SK-N-SH treated with all-trans-retinoic acid at 6 μM for 48 hours (cell line): ENCODE measurements around the gene FILIP1.

ENCODE experiments used
- ATAC-seq: fragments of 200-7000 bp; cut with Tn5 transposase; 3 replicates; pipeline ENCODE4 v1.9.1; 2020; ENCODE audit warnings: mild to moderate bottlenecking, moderate library complexity
- ARNTL ChIP-seq: fragments of 450-650 bp; formaldehyde crosslinking; IDR thresholded peaks from 2 replicates; pipeline ENCODE4 v1.5.0; 2020; ENCODE audit warnings: low read depth, mild to moderate bottlenecking, moderate library complexity, borderline replicate concordance
- BACH2 ChIP-seq: fragments of 250-450 bp; sonication (Bioruptor Pico); IDR thresholded peaks from 2 replicates; pipeline ENCODE4 v1.9.0; 2021; ENCODE audit warnings: mild to moderate bottlenecking, borderline replicate concordance
- CREB5 ChIP-seq: fragments of 250-450 bp; sonication (Bioruptor Pico); IDR thresholded peaks from 2 replicates; pipeline ENCODE4 v1.5.1; 2020; ENCODE audit warnings: low read depth, mild to moderate bottlenecking, moderate library complexity
- CSDC2 ChIP-seq: fragments of 250-450 bp; sonication (Bioruptor Pico); IDR thresholded peaks from 2 replicates; pipeline ENCODE4 v1.5.0; 2020; ENCODE audit warnings: mild to moderate bottlenecking, moderate library complexity
- CSRNP3 ChIP-seq: fragments of 250-450 bp; sonication (Bioruptor Pico); IDR thresholded peaks from 2 replicates; pipeline ENCODE4 v1.5.1; 2021; ENCODE audit warnings: mild to moderate bottlenecking, moderate library complexity
- ESRRG ChIP-seq: fragments of 250-450 bp; sonication (Bioruptor Pico); IDR thresholded peaks from 2 replicates; pipeline ENCODE4 v1.6.1; 2021; ENCODE audit warnings: mild to moderate bottlenecking
- GLIS3 ChIP-seq: fragments of 250-450 bp; sonication (Bioruptor Pico); IDR thresholded peaks from 2 replicates; pipeline ENCODE4 v1.5.0; 2020; ENCODE audit warnings: mild to moderate bottlenecking, moderate library complexity
- ISL1 ChIP-seq: fragments of 250-450 bp; sonication (Bioruptor Pico); IDR thresholded peaks from 2 replicates; pipeline ENCODE4 v2.1.2; 2022; ENCODE audit warnings: mild to moderate bottlenecking, moderate library complexity
- OSR1 ChIP-seq: fragments of 250-450 bp; sonication (Bioruptor Pico); IDR thresholded peaks from 2 replicates; pipeline ENCODE4 v1.8.0; 2022; ENCODE audit warnings: moderate library complexity, mild to moderate bottlenecking, inconsistent platforms
- PATZ1 ChIP-seq: fragments of 250-450 bp; sonication (Bioruptor Pico); IDR thresholded peaks from 2 replicates; pipeline ENCODE4 v1.8.0; 2020; ENCODE audit warnings: mild to moderate bottlenecking, moderate library complexity, borderline replicate concordance
- POU6F1 ChIP-seq: fragments of 250-450 bp; sonication (Bioruptor Pico); IDR thresholded peaks from 2 replicates; pipeline ENCODE4 v1.8.0; 2021; ENCODE audit warnings: low read depth, mild to moderate bottlenecking, moderate library complexity, borderline replicate concordance
- PPARA ChIP-seq: fragments of 250-450 bp; sonication (Bioruptor Pico); IDR thresholded peaks from 2 replicates; pipeline ENCODE4 v1.5.0; 2020; ENCODE audit warnings: mild to moderate bottlenecking, borderline replicate concordance
- RARB ChIP-seq: fragments of 250-450 bp; sonication (Bioruptor Pico); IDR thresholded peaks from 2 replicates; pipeline ENCODE4 v1.8.0; 2021; ENCODE audit warnings: mild to moderate bottlenecking, moderate library complexity
- TCF4 ChIP-seq: fragments of 250-450 bp; sonication (Bioruptor Pico); IDR thresholded peaks from 2 replicates; pipeline ENCODE4 v1.8.0; 2021; ENCODE audit warnings: mild to moderate bottlenecking, moderate library complexity, borderline replicate concordance
- TOX ChIP-seq: fragments of 250-450 bp; sonication (Bioruptor Pico); IDR thresholded peaks from 2 replicates; pipeline ENCODE4 v1.8.0; 2021; ENCODE audit warnings: mild to moderate bottlenecking, moderate library complexity, borderline replicate concordance
- TSHZ2 ChIP-seq: fragments of 250-450 bp; sonication (Bioruptor Pico); IDR thresholded peaks from 2 replicates; pipeline ENCODE4 v1.5.0; 2020; ENCODE audit warnings: mild to moderate bottlenecking, moderate library complexity
- ZC3H10 ChIP-seq: fragments of 250-450 bp; sonication (Bioruptor Pico); IDR thresholded peaks from 2 replicates; pipeline ENCODE4 v1.5.1; 2021; ENCODE audit warnings: mild to moderate bottlenecking, moderate library complexity
- ZFP3 ChIP-seq: fragments of 250-450 bp; sonication (Bioruptor Pico); IDR thresholded peaks from 2 replicates; pipeline ENCODE4 v1.5.0; 2020; ENCODE audit warnings: mild to moderate bottlenecking, moderate library complexity
- ZFP30 ChIP-seq: fragments of 450-650 bp; formaldehyde crosslinking; IDR thresholded peaks from 2 replicates; pipeline ENCODE4 v1.5.0; 2022; ENCODE audit warnings: mild to moderate bottlenecking, moderate library complexity
- ZNF565 ChIP-seq: fragments of 450-650 bp; formaldehyde crosslinking; conservative IDR thresholded peaks from 2 replicates; pipeline ENCODE4 v1.5.0; 2020; ENCODE audit warnings: low read depth, mild to moderate bottlenecking, moderate library complexity
- ZNF70 ChIP-seq: fragments of 450-650 bp; formaldehyde crosslinking; IDR thresholded peaks from 2 replicates; pipeline ENCODE4 v1.5.0; 2020; ENCODE audit warnings: mild to moderate bottlenecking, moderate library complexity
- ZNF8 ChIP-seq: fragments of 450-650 bp; formaldehyde crosslinking; IDR thresholded peaks from 2 replicates; pipeline ENCODE4 v1.5.0; 2020; ENCODE audit warnings: mild to moderate bottlenecking, moderate library complexity

The FILIP1 gene

GRCh38 chr6:75493400-75494064 is at the start of gene FILIP1:
FILIP1 (minus strand) TSS chr6:75493800; CDS start chr6:75414972, 78,828 bp downstream.
- TF ChIP-seq TOX (CRISPR knock-in tag) = no peak
- TF ChIP-seq GLIS3 (CRISPR knock-in tag) = no peak; the same call in 1 of the 2 replicates
- no peak for TF ChIP-seq ARNTL (CRISPR knock-in tag)
- TF ChIP-seq ZNF70 = no peak
- TF ChIP-seq ZFP3 (CRISPR knock-in tag) = no peak
- no peak for TF ChIP-seq CSDC2 (CRISPR knock-in tag)
- no peak for TF ChIP-seq OSR1 (CRISPR knock-in tag)
- no peak for TF ChIP-seq ZFP30 (CRISPR knock-in tag)
- no peak for TF ChIP-seq CREB5 (CRISPR knock-in tag)
- TF ChIP-seq ESRRG (CRISPR knock-in tag) = no peak
- no peak for TF ChIP-seq TCF4 (CRISPR knock-in tag)
- TF ChIP-seq ZNF565 (CRISPR knock-in tag) = no peak
- peak; percentile 61 for ATAC-seq

GRCh38 chr6:75543311-75543710 is 49.7 kb upstream of the FILIP1 start:
- no peak for ATAC-seq
- no peak for TF ChIP-seq GLIS3 (CRISPR knock-in tag)
- no peak for TF ChIP-seq ESRRG (CRISPR knock-in tag)
- TF ChIP-seq CSDC2 (CRISPR knock-in tag) = no peak
- no peak for TF ChIP-seq ZNF565 (CRISPR knock-in tag)

- TF ChIP-seq RARB (CRISPR knock-in tag) (no peak), ZNF565 (CRISPR knock-in tag) (no peak), ZNF8 (CRISPR knock-in tag) (no peak)
- no peak for ATAC-seq
Measured at GRCh38 chr6:75539136-75539535, 45.5 kb upstream of the FILIP1 start.

GRCh38 chr6:75532521-75532920 is 38.9 kb upstream of the FILIP1 start:
- no peak for ATAC-seq
- TF ChIP-seq RARB (CRISPR knock-in tag) (no peak), ZC3H10 (CRISPR knock-in tag) (no peak), TOX (CRISPR knock-in tag) (no peak), ARNTL (CRISPR knock-in tag) (no peak), POU6F1 (CRISPR knock-in tag) (no peak), BACH2 (CRISPR knock-in tag) (no peak), ZFP30 (CRISPR knock-in tag) (no peak), ZNF8 (CRISPR knock-in tag) (no peak), ISL1 (no peak), PATZ1 (no peak), ESRRG (CRISPR knock-in tag) (no peak), OSR1 (CRISPR knock-in tag) (no peak), TSHZ2 (CRISPR knock-in tag) (no peak), CSDC2 (CRISPR knock-in tag) (no peak), CSRNP3 (CRISPR knock-in tag) (no peak), PPARA (CRISPR knock-in tag) (no peak), ZFP3 (CRISPR knock-in tag) (no peak), ZNF565 (CRISPR knock-in tag) (no peak), TCF4 (CRISPR knock-in tag) (no peak)
